ENCODE results near the gene ACSS3. TPM values are rescaled to one million over a fixed set of nuclear protein-coding genes. Genes with fewer than 3 reads are reported as not detected.

The ACSS3 gene
- total and polyA plus RNA-seq, 9 of the 15 experiments (the other 6 are each of a cell fraction or from before 2014, with no cell fraction given) = 0.40 TPM; not detected in 8

- TF ChIP-seq TEAD1 (CRISPR knock-in tag; IDR thresholded peaks at IDR 0.05) (no peak), RBM34 (IDR thresholded peaks at IDR 0.05; ENCODE audit: borderline replicate concordance, insufficient read depth, low read length) (no peak), ZNF316 (IDR thresholded peaks at IDR 0.05) (no peak)
These were observed 92.2 kb downstream of the ACSS3 start (continued) for GRCh38 chr12:81170072-81170471.

DNA sequence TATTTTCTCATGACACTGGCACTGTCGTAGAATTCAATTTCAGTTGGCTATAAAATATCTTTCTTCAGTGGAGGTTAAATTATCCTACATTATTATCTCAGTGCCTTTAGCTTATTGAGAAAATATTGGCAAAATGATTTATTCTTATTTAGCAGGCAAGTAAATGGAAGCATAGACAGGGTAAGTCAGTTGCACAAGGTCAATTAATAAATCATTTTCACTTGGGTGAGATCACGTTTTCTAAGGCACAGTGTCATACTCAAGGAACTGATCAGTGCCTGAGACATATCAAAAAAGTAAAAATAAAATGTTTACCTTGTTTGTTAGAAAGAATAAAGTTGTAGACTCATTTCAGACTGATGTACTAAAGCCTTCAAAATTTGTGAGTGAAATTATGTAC, 95.0 kb downstream of the ACSS3 start:
- CTCF ChIA-PET (ENCODE audit: low intra/inter-chr PET ratio) = interaction anchor here (0.7 kb wide), 1 partner anchor 189 kb away, joined by 3 read pairs; no protein-coding TSS in a partner anchor
- POLR2A ChIA-PET = no interaction called here
- no peak for FAIRE-seq

More for the DNA sequence above, 95.0 kb downstream of the ACSS3 start:
- no TSS peak for BruUV-seq (replicated peaks)
- H3K4me3 ChIP-seq = no peak overlapping the region
- WGBS (ENCODE audit: insufficient coverage, low coverage, missing lambda C conversion rate) = 0% methylated on average over 2 of the region's 2 CpGs
- H2AFZ ChIP-seq (ENCODE audit: low read depth, low read length) = no peak overlapping the region
- H3K27ac ChIP-seq (ENCODE audit: extremely low read depth, low read depth, low read length) = no peak overlapping the region
- H3K4me1 ChIP-seq (replicated peaks in 1 of 2; ENCODE audit: control insufficient read depth in 2 of 2, insufficient read depth in 2 of 2, low read length in 2 of 2) = no peaks in the 10 kb centered on the region
- TF ChIP-seq BRD4 (IDR thresholded peaks at IDR 0.05) = no peak
- TF ChIP-seq, protein P1, sequence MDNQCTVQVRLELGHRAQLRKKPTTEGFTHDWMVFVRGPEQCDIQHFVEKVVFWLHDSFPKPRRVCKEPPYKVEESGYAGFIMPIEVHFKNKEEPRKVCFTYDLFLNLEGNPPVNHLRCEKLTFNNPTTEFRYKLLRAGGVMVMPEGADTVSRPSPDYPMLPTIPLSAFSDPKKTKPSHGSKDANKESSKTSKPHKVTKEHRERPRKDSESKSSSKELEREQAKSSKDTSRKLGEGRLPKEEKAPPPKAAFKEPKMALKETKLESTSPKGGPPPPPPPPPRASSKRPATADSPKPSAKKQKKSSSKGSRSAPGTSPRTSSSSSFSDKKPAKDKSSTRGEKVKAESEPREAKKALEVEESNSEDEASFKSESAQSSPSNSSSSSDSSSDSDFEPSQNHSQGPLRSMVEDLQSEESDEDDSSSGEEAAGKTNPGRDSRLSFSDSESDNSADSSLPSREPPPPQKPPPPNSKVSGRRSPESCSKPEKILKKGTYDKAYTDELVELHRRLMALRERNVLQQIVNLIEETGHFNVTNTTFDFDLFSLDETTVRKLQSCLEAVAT (IDR thresholded peaks at IDR 0.05) = no peak
- no peak for TF ChIP-seq MTA1 (IDR thresholded peaks at IDR 0.05; ENCODE audit: borderline replicate concordance)
- TF ChIP-seq ZBTB1 (CRISPR knock-in tag; IDR thresholded peaks at IDR 0.05; ENCODE audit: borderline replicate concordance, low read depth) = no peak
- TF ChIP-seq EHMT2 (IDR thresholded peaks at IDR 0.05) = no peak
- no peak for TF ChIP-seq PRMT5 (CRISPR knock-in tag; IDR thresholded peaks at IDR 0.05)
- no peak for TF ChIP-seq SRSF9 (IDR thresholded peaks at IDR 0.05; ENCODE audit: borderline replicate concordance, low read depth, low read length)
- no peak for TF ChIP-seq MEF2A (IDR thresholded peaks at IDR 0.05; ENCODE audit: control insufficient read depth, low read depth, low read length)
- no peak for TF ChIP-seq BRF1 (IDR thresholded peaks at IDR 0.05; ENCODE audit: borderline replicate concordance, extremely low read depth, insufficient read length)
- TF ChIP-seq SLC30A9 (CRISPR knock-in tag; IDR thresholded peaks at IDR 0.05) = no peak
- H3K9me3 ChIP-seq (replicated peaks; ENCODE audit: control insufficient read depth, insufficient read depth, low read depth, low read length) = no peaks in the 10 kb centered on the region
- intact Hi-C loops (cut with micrococcal nuclease) = no loop called here
- H3K9ac ChIP-seq (ENCODE audit: insufficient read depth in 1 of 2, low read depth in 2 of 2, low read length in 2 of 2) = no peak overlapping the region
- ATAC-seq (no peak), DNase-seq (ENCODE audit: extremely low read depth in 1 of 4, low spot score in 3 of 4) (no peak)
- in situ Hi-C loops (cut with MboI) = no loop called here
- no peaks in the 10 kb centered on the region for H4K20me1 ChIP-seq (replicated peaks; ENCODE audit: control insufficient read depth, insufficient read depth, low read length)
- no peak overlapping the region for H3K4me2 ChIP-seq (ENCODE audit: insufficient read depth, low read length)
- no peaks in the 10 kb centered on the region for H3K9me1 ChIP-seq (ENCODE audit: control insufficient read depth, insufficient read depth, low read length)
- H3K79me2 ChIP-seq (ENCODE audit: control insufficient read depth, insufficient read depth, low read length) = no peaks in the 10 kb centered on the region
- H3K36me3 ChIP-seq (ENCODE audit: control insufficient read depth, insufficient read depth, low read length) = no peaks in the 10 kb centered on the region
- no peaks in the 10 kb centered on the region for H3K27me3 ChIP-seq (ENCODE audit: control insufficient read depth in 2 of 2, insufficient read depth in 2 of 2, low read length in 2 of 2)

All from K562 (cell line).